ENCODE results near the gene ASB16. TPM values are rescaled to one million over a fixed set of nuclear protein-coding genes. Genes with fewer than 3 reads are reported as not detected.
"Not testable (repeated sequence)": the region's sequence is repeated elsewhere in the genome, so short reads cannot be mapped to it uniquely, and the experiment has no call there.

The ASB16 gene, protein sequence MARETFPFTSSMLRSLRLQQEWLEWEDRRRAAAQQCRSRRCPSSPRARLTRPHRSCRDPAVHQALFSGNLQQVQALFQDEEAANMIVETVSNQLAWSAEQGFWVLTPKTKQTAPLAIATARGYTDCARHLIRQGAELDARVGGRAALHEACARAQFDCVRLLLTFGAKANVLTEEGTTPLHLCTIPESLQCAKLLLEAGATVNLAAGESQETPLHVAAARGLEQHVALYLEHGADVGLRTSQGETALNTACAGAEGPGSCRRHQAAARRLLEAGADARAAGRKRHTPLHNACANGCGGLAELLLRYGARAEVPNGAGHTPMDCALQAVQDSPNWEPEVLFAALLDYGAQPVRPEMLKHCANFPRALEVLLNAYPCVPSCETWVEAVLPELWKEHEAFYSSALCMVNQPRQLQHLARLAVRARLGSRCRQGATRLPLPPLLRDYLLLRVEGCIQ
- total RNA-seq, result under 1 TPM; 0.26 to 0.42 TPM

DNA sequence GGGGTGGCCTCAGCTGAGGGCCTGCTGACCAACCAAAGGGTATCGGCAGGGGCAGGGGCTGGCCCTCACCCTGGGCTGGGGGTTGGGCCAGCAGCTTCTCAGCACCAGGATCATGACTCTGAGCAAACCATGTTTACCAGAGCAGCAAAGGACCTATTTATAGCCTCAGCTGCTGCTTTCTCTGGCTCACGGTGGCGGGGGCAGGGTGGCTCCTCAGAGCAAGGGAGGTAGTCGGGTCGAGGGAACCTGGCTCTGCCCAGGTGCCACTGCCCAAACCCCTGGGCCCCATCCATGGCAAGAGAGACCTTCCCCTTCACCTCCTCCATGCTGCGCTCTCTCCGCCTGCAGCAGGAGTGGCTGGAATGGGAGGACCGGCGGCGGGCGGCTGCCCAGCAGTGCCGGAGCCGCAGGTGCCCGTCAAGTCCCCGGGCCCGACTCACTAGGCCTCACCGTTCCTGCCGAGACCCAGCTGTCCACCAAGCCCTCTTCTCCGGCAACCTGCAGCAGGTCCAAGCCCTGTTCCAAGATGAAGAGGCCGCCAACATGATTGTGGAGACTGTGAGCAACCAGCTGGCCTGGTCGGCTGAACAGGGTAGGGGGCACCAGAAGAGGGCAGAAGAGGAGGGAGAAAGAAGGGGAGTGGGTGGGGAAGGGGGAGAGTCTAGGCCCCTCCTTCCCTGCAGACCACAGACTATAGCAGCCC, at the start of gene ASB16:
TSS of gene ASB16 (plus strand) at position 206 of the 703 bp plus-strand sequence. CDS start at position 292, 86 bp downstream.
- Mint-ChIP-seq H3K27ac (no peak within 1 kb of the TSS), H3K4me1 (ENCODE audit: low read depth) (peaks cover 7% of the 10 kb centered on the region), H3K9me3 (ENCODE audit: insufficient read depth) (no peaks in the 10 kb centered on the region), H3K4me3 (no peak within 1 kb of the TSS), H3K36me3 (ENCODE audit: low read depth) (peaks cover 7% of the 10 kb centered on the region), H3K27me3 (ENCODE audit: low read depth) (no peaks in the 10 kb centered on the region)
- POLR2A ChIA-PET, result interaction anchor here (0.6 kb wide), 1 partner anchor 287 kb away, joined by 4 read pairs; no protein-coding TSS in a partner anchor
- CTCF ChIA-PET, result interaction anchor here (1.2 to 1.9 kb wide), 2 partner anchors 175 kb away, joined by 3 to 7 read pairs; partner anchors contain the start of gene GRN
- DNase-seq (no peak), ATAC-seq (no peak)

DNA sequence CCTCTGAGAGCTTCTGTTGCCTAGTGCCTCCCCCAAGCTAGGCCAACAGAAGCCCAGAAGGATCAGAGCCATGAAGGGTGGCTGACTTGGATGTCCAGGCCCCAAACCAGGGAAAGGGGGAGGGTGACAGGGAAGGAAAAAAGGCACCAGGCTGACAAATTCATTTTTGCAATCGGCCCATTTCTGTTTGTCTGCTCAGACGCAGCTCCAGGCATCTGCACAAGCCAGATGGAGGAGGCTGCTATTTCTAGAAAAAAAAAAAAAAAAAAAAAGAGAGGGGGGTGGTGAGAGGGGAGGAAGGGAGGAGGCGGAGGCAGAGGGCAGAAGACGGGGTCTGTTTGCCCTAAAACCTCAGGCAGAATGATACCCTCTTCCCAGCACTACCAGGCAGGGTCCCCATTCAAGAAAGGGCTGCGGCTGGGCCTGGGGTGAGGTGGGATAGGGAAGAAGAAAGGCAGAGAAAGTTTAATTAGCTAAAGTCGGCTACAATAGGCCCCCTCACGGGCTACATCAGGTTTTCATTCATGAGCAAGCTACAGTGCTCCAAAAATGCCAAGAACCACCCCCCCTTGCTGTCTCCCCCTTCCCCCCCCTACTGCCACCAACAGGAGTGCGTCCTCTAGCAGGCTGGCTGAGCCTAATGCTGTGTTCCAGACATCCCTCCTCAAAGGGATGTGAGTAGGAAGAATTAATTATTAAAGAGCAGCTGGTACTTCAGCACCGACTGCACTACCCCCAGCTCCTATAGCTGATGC, 49.5 kb upstream of the ASB16 start:
- H3K27me3 Mint-ChIP-seq (ENCODE audit: low read depth), result peaks cover 5% of the 10 kb centered on the region
- POLR2A ChIA-PET, result interaction anchor here (4.2 kb wide), 1 partner anchor 8 kb away, joined by 33 read pairs; no protein-coding TSS in a partner anchor
- H3K36me3 Mint-ChIP-seq (ENCODE audit: low read depth), result no peaks in the 10 kb centered on the region
- no peak overlapping the region for H3K27ac Mint-ChIP-seq
- H3K9me3 Mint-ChIP-seq (ENCODE audit: insufficient read depth), result no peaks in the 10 kb centered on the region
- H3K4me1 Mint-ChIP-seq (ENCODE audit: low read depth), result peaks cover 16% of the 10 kb centered on the region
- CTCF ChIA-PET, result no interaction called here
- ATAC-seq (no peak), DNase-seq (no peak)
- no peak overlapping the region for H3K4me3 Mint-ChIP-seq

GRCh38 chr17:44121997-44122815, 48.3 kb upstream of the ASB16 start:
- peak overlapping the region; percentile 80 for H3K4me3 Mint-ChIP-seq
- H3K9me3 Mint-ChIP-seq (ENCODE audit: insufficient read depth), result no peaks in the 10 kb centered on the region
- ChIA-PET POLR2A (interaction anchor here (1.0 to 4.2 kb wide), 7 partner anchors 10 to 94 kb away, joined by 3 to 33 read pairs (median 4); partner anchors contain the start of genes LSM12 and TMUB2), CTCF (interaction anchor here (1.2 to 2.6 kb wide), 8 partner anchors 8 to 223 kb away, joined by 3 to 20 read pairs (median 8); partner anchors contain the start of gene GRN)
- DNase-seq (no peak), ATAC-seq (no peak)
- H3K4me1 Mint-ChIP-seq (ENCODE audit: low read depth), result peaks cover 16% of the 10 kb centered on the region
- peaks cover 5% of the 10 kb centered on the region for H3K27me3 Mint-ChIP-seq (ENCODE audit: low read depth)
- H3K27ac Mint-ChIP-seq, result peak overlapping the region; percentile 83
- H3K36me3 Mint-ChIP-seq (ENCODE audit: low read depth), result no peaks in the 10 kb centered on the region

DNA sequence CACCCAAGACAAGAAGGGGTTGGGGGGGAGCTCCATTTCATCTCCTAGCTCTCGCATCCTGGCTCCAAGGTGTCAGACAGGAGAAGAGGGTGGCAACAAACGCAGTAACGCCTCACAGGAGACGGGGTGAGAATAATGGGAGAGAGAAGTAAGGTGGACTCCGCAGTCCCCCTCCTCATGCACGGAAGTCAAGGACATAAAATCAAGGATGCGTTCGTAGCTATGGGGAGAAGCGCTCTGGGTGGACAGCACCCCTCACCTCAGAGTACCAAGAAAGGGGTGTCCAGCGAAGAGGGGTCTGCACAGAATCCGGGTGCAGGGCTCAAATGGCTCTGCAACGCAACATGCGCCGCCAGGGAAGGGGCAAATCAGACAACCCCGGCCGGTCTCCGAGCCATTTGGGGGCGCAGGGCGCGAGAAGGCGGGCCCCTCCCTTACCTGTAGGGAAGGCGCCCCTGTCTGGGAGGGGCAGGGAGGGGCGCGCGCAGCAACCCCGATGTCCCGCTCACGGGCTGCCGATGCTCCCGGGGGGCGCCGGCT, 47.6 kb upstream of the ASB16 start:
- H3K27me3 Mint-ChIP-seq (ENCODE audit: low read depth), result peaks cover 5% of the 10 kb centered on the region
- ATAC-seq (no peak), DNase-seq (peak; percentile 35)
- no peaks in the 10 kb centered on the region for H3K36me3 Mint-ChIP-seq (ENCODE audit: low read depth)
- H3K9me3 Mint-ChIP-seq (ENCODE audit: insufficient read depth), result no peaks in the 10 kb centered on the region
- POLR2A ChIA-PET, result interaction anchor here (0.8 to 4.2 kb wide), 15 partner anchors 10 to 115 kb away, joined by 3 to 33 read pairs (median 3); partner anchors contain the start of genes LSM12, TMEM101, TMUB2 and UBTF
- CTCF ChIA-PET, result interaction anchor here (0.6 to 2.6 kb wide), 33 partner anchors 9 to 243 kb away, joined by 3 to 20 read pairs (median 4); partner anchors contain the start of genes GRN, LSM12 and TMUB2
- peaks cover 16% of the 10 kb centered on the region for H3K4me1 Mint-ChIP-seq (ENCODE audit: low read depth)
- peak overlapping the region; percentile 83 for H3K27ac Mint-ChIP-seq
- peak overlapping the region; percentile 80 for H3K4me3 Mint-ChIP-seq

- CTCF ChIA-PET, result interaction anchor here (0.6 to 2.6 kb wide), 34 partner anchors 9 to 243 kb away, joined by 3 to 20 read pairs (median 4); partner anchors contain the start of genes GRN, LSM12 and TMUB2
- Mint-ChIP-seq H3K9me3 (ENCODE audit: insufficient read depth) (no peaks in the 10 kb centered on the region), H3K27me3 (ENCODE audit: low read depth) (peaks cover 5% of the 10 kb centered on the region), H3K4me1 (ENCODE audit: low read depth) (peaks cover 16% of the 10 kb centered on the region), H3K27ac (peak within 1 kb of the TSS; percentile 98), H3K4me3 (peak within 1 kb of the TSS; percentile 90), H3K36me3 (ENCODE audit: low read depth) (no peaks in the 10 kb centered on the region)
- peak; percentile 96 for DNase-seq
- peak; percentile 92 for ATAC-seq
- POLR2A ChIA-PET, result interaction anchor here (0.6 to 4.2 kb wide), 19 partner anchors 10 to 1187 kb away, joined by 3 to 33 read pairs (median 3); partner anchors contain the start of genes HROB, LSM12, TMEM101 and TMUB2
Measured at GRCh38 chr17:44123356-44124117, 47.0 kb upstream of the ASB16 start, which contains the start of gene HDAC5. Gene HDAC5, minus strand, starts transcription at chr17:44123641. Its CDS starts 6,126 bp downstream, at chr17:44117515.

- Mint-ChIP-seq H3K9me3 (ENCODE audit: insufficient read depth) (no peaks in the 10 kb centered on the region), H3K27ac (peak overlapping the region; percentile 98), H3K4me1 (ENCODE audit: low read depth) (peaks cover 16% of the 10 kb centered on the region), H3K36me3 (ENCODE audit: low read depth) (no peaks in the 10 kb centered on the region), H3K4me3 (peak overlapping the region; percentile 90), H3K27me3 (ENCODE audit: low read depth) (peaks cover 5% of the 10 kb centered on the region)
- ChIA-PET POLR2A (interaction anchor here (0.6 to 4.2 kb wide), 15 partner anchors 9 to 1187 kb away, joined by 3 to 33 read pairs (median 4); partner anchors contain the start of genes HROB, LSM12, TMEM101 and TMUB2), CTCF (interaction anchor here (0.9 to 2.6 kb wide), 25 partner anchors 8 to 244 kb away, joined by 3 to 20 read pairs (median 5); partner anchors contain the start of genes GRN and TMUB2)
- ATAC-seq, result no peak
- no peak for DNase-seq
Measured at GRCh38 chr17:44124118-44124438, 46.4 kb upstream of the ASB16 start.

- ChIA-PET CTCF (interaction anchor here (0.7 to 1.3 kb wide), 2 partner anchors 9 to 12 kb away, joined by 3 read pairs; no protein-coding TSS in a partner anchor), POLR2A (no interaction called here)
- Mint-ChIP-seq H3K4me1 (ENCODE audit: low read depth) (peaks cover 9% of the 10 kb centered on the region), H3K27me3 (ENCODE audit: low read depth) (no peaks in the 10 kb centered on the region), H3K36me3 (ENCODE audit: low read depth) (no peaks in the 10 kb centered on the region), H3K27ac (no peak overlapping the region), H3K9me3 (ENCODE audit: insufficient read depth) (no peaks in the 10 kb centered on the region), H3K4me3 (no peak overlapping the region)
- ATAC-seq (no peak), DNase-seq (no peak)
Measured at GRCh38 chr17:44128383-44128782, 42.1 kb upstream of the ASB16 start.

DNA sequence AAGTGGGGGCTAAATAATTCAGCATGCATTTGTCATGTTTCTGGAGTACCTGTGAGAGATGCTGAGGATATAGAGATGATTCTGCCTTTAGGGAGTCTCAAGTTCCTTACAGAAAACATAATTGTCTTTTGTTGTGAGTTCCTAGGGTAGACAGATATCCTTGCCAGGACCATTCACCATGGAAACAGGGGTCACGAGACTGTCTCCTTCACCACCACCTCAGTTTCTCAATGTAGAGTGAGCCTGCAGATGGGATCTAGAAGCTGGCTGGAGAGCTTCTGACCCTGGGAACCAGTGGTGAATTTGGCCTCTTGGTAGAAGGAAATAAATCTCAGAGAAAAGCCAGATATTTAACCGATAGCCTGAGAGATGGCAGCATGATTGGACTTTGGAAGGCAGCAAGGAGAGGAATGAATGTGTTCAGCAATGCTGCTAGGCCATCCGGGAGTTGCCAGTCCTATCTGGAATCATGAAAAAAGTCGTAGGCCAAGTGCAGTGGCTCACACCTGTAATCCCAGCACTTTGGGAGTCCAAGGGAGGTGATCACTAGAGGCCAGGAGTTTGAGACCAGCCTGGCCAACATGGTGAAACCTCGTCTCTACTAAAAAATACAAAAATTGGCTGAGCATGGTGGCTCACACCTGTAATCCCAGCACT, 39.7 kb upstream of the ASB16 start:
- ChIA-PET CTCF (interaction anchor here (0.7 kb wide), 1 partner anchor 10 kb away, joined by 4 read pairs; no protein-coding TSS in a partner anchor), POLR2A (interaction anchor here (0.7 kb wide), 1 partner anchor 52 kb away, joined by 3 read pairs; no protein-coding TSS in a partner anchor)
- ATAC-seq (no peak), DNase-seq (no peak)
- Mint-ChIP-seq H3K36me3 (ENCODE audit: low read depth) (no peaks in the 10 kb centered on the region), H3K4me3 (no peak overlapping the region), H3K27me3 (ENCODE audit: low read depth) (no peaks in the 10 kb centered on the region), H3K4me1 (ENCODE audit: low read depth) (peaks cover 4% of the 10 kb centered on the region), H3K9me3 (ENCODE audit: insufficient read depth) (no peaks in the 10 kb centered on the region), H3K27ac (no peak overlapping the region)

- not testable (repeated sequence) for H3K27me3 Mint-ChIP-seq (ENCODE audit: low read depth); H3K9me3 Mint-ChIP-seq (ENCODE audit: insufficient read depth); DNase-seq; ATAC-seq; H3K4me1 Mint-ChIP-seq (ENCODE audit: low read depth); H3K27ac Mint-ChIP-seq; H3K4me3 Mint-ChIP-seq; H3K36me3 Mint-ChIP-seq (ENCODE audit: low read depth)
- ChIA-PET POLR2A (interaction anchor here (0.7 kb wide), 1 partner anchor 52 kb away, joined by 3 read pairs; no protein-coding TSS in a partner anchor), CTCF (interaction anchor here (1.6 kb wide), 1 partner anchor 8 kb away, joined by 17 read pairs; the partner anchor contains the start of gene HDAC5)
Measured at GRCh38 chr17:44131372-44131771, 39.1 kb upstream of the ASB16 start.

Data from activated CD8-positive, alpha-beta T cell treated with anti-CD3 and anti-CD28 coated beads, Interleukin-2, amount 10 ng/mL, durations not matched to agents 7 days and 5 days (primary cell).